DND-41 (cell line): ENCODE results near the gene RTP4.

Experiments used
- ATAC-seq: fragments of 200-7000 bp; cut with Tn5 transposase; 3 replicates; pipeline ENCODE4 v1.9.1; 2021; ENCODE audit warnings: low read depth; ENCODE audit not compliant: insufficient read depth
- DNase-seq: peaks from one replicate; pipeline ENCODE4 v3.0.0-alpha.2; 2020
- H2AFZ ChIP-seq: 2 replicates; pipeline ENCODE4 v1.6.0; 2012; ENCODE audit warnings: low read depth, low read length
- H3K27ac ChIP-seq: 2 replicates; pipeline ENCODE4 v1.5.1; 2012; ENCODE audit warnings: low read length, inconsistent platforms
- H3K27me3 ChIP-seq: fragments of 200-600 bp; sonication (generic); 2 replicates; pipeline ENCODE4 v1.6.0; 2012; ENCODE audit warnings: low read length, mild to moderate bottlenecking, inconsistent platforms; ENCODE audit not compliant: insufficient read depth, poor library complexity
- H3K36me3 ChIP-seq: 2 replicates; pipeline ENCODE4 v1.5.1; 2012; ENCODE audit warnings: low read length, inconsistent platforms; ENCODE audit not compliant: insufficient read depth
- H3K4me1 ChIP-seq: 2 replicates; pipeline ENCODE4 v1.5.1; 2012; ENCODE audit warnings: mild to moderate bottlenecking, low read length; ENCODE audit not compliant: insufficient read depth
- H3K4me2 ChIP-seq: 2 replicates; pipeline ENCODE4 v1.6.0; 2012; ENCODE audit warnings: mild to moderate bottlenecking, moderate library complexity, low read length, inconsistent platforms; ENCODE audit not compliant: insufficient read depth
- H3K4me3 ChIP-seq, 2 experiments: fragments of 200-600 bp in 1 of 2; shearing (Covaris generic) in 1 of 2; 2 replicates each; pipeline ENCODE4 v1.5.1; 2012 to 2016; ENCODE audit warnings: inconsistent platforms in 2 of 2, low read length in 2 of 2, mild to moderate bottlenecking in 2 of 2, low read depth in 1 of 2, moderate library complexity in 1 of 2
- H3K79me2 ChIP-seq: 2 replicates; pipeline ENCODE4 v1.6.0; 2012; ENCODE audit warnings: low read length, inconsistent platforms; ENCODE audit not compliant: insufficient read depth
- H3K9ac ChIP-seq: 2 replicates; pipeline ENCODE4 v1.6.0; 2012; ENCODE audit warnings: low read depth, mild to moderate bottlenecking, inconsistent platforms, low read length, moderate library complexity
- H3K9me3 ChIP-seq: 2 replicates; pipeline ENCODE4 v1.5.1; 2012; ENCODE audit warnings: low read length, moderate library complexity, mild to moderate bottlenecking, inconsistent platforms; ENCODE audit not compliant: insufficient read depth, severe bottlenecking
- H4K20me1 ChIP-seq: 2 replicates; pipeline ENCODE4 v1.6.0; 2012; ENCODE audit warnings: low read length; ENCODE audit not compliant: insufficient read depth
- EZH2 ChIP-seq: IDR thresholded peaks from 3 replicates; pipeline ENCODE4 v1.6.1; 2012; ENCODE audit warnings: borderline replicate concordance, low read depth, mild to moderate bottlenecking, moderate library complexity, low read length, inconsistent platforms; ENCODE audit not compliant: severe bottlenecking
- TF ChIP-seq, protein P1 (sequence below): IDR thresholded peaks from 2 replicates; pipeline ENCODE4 v1.5.1; 2012; ENCODE audit warnings: borderline replicate concordance, low read length, moderate library complexity, mild to moderate bottlenecking; ENCODE audit not compliant: poor library complexity, severe bottlenecking; ENCODE audit errors: extremely low read depth

Gene RTP4

DNA sequence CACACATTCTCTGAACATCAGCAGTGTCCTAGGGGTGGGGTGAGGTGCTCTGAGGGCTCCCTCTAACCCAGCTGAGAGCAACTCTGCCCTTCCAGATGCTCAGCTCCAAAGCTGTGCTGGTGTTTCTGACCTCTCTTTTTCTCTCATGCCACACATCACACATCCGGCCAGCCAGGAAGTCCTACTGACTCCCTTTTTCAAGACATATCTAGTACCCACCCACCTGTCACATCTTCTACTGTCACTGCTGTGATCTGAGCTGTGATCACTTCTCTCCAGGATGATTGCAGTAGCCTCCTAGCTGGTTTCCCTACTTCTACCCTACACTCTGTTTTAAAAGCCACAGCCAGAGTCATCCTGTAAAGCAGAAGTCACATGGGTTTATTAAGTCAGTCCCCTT, 46.4 kb upstream of the RTP4 start:
- no peak overlapping the region for H3K9ac ChIP-seq
- H3K36me3 ChIP-seq = no peaks in the 10 kb centered on the region
- H2AFZ ChIP-seq = no peak overlapping the region
- TF ChIP-seq EZH2 = no peak
- TF ChIP-seq, protein P1, sequence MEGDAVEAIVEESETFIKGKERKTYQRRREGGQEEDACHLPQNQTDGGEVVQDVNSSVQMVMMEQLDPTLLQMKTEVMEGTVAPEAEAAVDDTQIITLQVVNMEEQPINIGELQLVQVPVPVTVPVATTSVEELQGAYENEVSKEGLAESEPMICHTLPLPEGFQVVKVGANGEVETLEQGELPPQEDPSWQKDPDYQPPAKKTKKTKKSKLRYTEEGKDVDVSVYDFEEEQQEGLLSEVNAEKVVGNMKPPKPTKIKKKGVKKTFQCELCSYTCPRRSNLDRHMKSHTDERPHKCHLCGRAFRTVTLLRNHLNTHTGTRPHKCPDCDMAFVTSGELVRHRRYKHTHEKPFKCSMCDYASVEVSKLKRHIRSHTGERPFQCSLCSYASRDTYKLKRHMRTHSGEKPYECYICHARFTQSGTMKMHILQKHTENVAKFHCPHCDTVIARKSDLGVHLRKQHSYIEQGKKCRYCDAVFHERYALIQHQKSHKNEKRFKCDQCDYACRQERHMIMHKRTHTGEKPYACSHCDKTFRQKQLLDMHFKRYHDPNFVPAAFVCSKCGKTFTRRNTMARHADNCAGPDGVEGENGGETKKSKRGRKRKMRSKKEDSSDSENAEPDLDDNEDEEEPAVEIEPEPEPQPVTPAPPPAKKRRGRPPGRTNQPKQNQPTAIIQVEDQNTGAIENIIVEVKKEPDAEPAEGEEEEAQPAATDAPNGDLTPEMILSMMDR = no peak
- H3K9me3 ChIP-seq = no peaks in the 10 kb centered on the region
- no peaks in the 10 kb centered on the region for H3K4me1 ChIP-seq
- peaks cover 9% of the 10 kb centered on the region for H3K27me3 ChIP-seq
- H3K79me2 ChIP-seq = no peaks in the 10 kb centered on the region
- DNase-seq (no peak), ATAC-seq (no peak)
- H4K20me1 ChIP-seq = no peaks in the 10 kb centered on the region
- H3K4me2 ChIP-seq = no peak overlapping the region
- H3K4me3 ChIP-seq = no peak overlapping the region
- H3K27ac ChIP-seq = no peak overlapping the region

DNA sequence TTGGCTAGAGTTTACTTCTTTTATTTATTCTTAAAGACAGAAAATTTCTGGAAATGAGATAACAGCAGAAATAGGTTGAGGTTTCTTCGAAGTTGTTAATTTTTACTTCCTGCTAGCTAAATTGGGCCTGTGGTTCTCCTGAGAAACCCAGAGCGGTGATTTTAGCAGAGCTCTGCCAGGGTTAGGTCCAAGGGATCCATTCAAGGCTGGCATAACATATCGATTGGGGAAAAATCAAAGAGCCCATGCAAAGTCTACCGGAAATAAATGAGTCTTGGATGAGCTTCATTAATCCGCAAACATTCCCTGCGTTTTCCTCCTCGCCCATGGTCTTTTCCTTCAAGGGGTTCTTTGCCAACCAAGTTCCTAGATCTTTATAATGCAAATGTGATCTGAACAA, 45.9 kb upstream of the RTP4 start:
- no peak overlapping the region for H3K4me2 ChIP-seq
- H3K27me3 ChIP-seq = peaks cover 12% of the 10 kb centered on the region
- H3K27ac ChIP-seq = no peak overlapping the region
- H2AFZ ChIP-seq = no peak overlapping the region
- H3K4me1 ChIP-seq = no peaks in the 10 kb centered on the region
- no peaks in the 10 kb centered on the region for H3K79me2 ChIP-seq
- H4K20me1 ChIP-seq = no peaks in the 10 kb centered on the region
- H3K36me3 ChIP-seq = no peaks in the 10 kb centered on the region
- H3K9me3 ChIP-seq = no peaks in the 10 kb centered on the region
- H3K4me3 ChIP-seq = no peak overlapping the region
- ATAC-seq (no peak), DNase-seq (no peak)
- TF ChIP-seq, protein P1 = no peak
- TF ChIP-seq EZH2 = no peak
- no peak overlapping the region for H3K9ac ChIP-seq

DNA sequence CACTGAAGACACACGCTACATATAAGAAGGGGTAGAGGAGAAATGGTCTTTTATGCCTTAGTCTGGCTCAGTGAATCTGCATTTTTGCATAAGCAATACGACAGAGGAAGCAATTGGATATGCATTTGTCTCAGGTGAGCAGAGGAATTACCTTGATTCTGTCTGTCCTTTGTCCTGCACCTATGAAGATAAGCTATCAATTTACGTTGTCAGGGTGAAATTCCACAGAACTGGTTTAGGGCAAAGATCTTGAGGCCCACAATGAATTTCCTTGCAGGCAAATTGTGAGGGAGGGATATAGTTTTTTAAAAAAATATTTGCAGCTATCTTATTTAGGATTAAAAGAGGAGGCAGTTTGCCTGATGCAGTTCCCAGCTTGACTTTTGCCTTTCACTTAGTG, 45.1 kb upstream of the RTP4 start:
- Histone ChIP-seq H3K79me2 (no peaks in the 10 kb centered on the region), H3K9me3 (no peaks in the 10 kb centered on the region), H3K4me3 (no peak overlapping the region), H3K9ac (no peak overlapping the region), H3K4me1 (no peaks in the 10 kb centered on the region), H4K20me1 (no peaks in the 10 kb centered on the region), H3K4me2 (no peak overlapping the region), H3K27ac (no peak overlapping the region), H3K36me3 (no peaks in the 10 kb centered on the region), H2AFZ (no peak overlapping the region), H3K27me3 (peaks cover 12% of the 10 kb centered on the region)
- DNase-seq = no peak
- TF ChIP-seq, protein P1 = no peak
- TF ChIP-seq EZH2 = no peak
- no peak for ATAC-seq

DNA sequence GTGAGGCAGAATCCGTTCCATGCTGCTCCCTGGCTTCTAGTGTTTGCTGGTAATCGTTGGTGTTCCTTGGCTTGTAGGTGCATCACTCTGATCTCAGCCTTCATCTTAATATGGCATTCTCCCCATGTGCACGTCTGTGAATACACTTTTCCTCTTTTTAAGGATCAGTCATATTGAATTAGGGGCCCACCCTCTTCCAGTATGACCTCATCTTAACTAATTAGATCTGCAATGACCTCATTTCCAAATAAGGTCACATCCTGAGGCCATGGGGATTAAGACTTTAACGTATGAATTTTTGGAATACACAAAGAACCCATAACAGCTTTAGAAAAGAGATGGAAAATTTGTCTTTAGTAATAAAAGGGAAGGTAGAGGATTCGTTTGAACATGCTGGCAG, 42.6 kb upstream of the RTP4 start:
- Histone ChIP-seq H3K27ac (no peak overlapping the region), H4K20me1 (no peaks in the 10 kb centered on the region), H3K79me2 (no peaks in the 10 kb centered on the region), H3K9me3 (no peaks in the 10 kb centered on the region), H3K4me3 (no peak overlapping the region), H3K36me3 (no peaks in the 10 kb centered on the region), H3K4me1 (no peaks in the 10 kb centered on the region), H3K9ac (no peak overlapping the region), H2AFZ (no peak overlapping the region), H3K27me3 (peaks cover 15% of the 10 kb centered on the region), H3K4me2 (no peak overlapping the region)
- DNase-seq = no peak
- TF ChIP-seq, protein P1 = no peak
- TF ChIP-seq EZH2 = no peak
- ATAC-seq = no peak
